Ecto neural progenitor cell (in vitro differentiated cells): ENCODE results near the gene DAAM2.

Experiments used
- DNase-seq: peaks from one replicate; pipeline ENCODE4 v3.0.0-alpha.2; 2018; ENCODE audit warnings: low spot score

Gene DAAM2

DNA sequence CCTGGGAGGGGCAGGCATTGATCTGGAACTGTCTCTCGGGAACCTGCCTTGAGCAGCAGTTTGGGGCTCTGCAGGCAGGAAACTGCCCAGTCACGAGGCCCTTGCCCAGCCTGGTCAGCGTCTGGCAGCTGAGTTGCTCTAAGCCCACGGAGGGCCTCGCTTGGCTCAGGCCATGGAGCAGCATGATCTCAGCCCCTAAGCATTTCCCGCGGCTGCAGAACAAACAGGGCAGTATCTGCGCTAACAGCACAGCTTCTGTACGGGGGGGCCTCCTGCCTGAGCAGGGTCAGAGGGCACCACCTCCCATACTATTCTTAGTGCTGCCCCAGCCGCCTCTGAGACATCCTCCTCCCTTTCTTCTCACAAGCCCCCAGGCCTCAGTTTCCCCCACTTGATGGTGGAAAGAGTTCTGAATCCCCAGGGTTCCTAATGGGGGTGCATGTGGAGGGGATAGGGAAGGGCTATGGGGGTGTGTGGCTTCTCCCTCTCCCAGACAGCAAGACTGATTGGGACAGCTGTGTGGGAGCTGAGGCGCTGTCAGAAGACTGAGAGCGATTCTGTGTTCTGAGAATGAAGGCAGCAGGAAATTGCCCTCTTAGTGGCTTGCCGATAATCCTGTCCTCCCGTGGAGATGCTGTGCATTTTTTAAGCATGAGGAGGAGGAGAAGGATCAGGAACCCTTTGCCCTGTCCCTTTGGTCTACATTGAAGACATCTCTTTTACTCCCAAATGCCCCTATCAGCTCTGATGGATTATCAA is 95.7 kb downstream of the DAAM2 start:
- DNase-seq, result peak; percentile 63

DNA sequence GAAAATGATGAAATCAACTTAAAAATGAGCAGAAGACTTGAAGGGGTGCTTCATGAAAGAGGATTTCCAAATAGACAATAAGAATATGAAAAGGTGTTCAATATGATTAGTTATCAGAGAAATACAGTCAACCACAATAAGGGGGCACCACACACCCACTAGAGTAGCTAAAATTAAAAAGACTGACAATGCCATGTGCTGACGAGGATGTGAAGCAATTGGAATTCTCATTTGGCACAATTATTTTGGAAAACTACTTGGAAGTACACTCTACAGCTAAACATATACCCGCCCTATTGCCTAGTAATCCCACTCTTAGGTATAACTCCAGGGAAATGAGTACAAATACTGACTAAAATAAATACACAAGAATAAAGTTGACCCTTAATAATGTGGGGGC is 97.1 kb downstream of the DAAM2 start:
- DNase-seq, result no peak

DNA sequence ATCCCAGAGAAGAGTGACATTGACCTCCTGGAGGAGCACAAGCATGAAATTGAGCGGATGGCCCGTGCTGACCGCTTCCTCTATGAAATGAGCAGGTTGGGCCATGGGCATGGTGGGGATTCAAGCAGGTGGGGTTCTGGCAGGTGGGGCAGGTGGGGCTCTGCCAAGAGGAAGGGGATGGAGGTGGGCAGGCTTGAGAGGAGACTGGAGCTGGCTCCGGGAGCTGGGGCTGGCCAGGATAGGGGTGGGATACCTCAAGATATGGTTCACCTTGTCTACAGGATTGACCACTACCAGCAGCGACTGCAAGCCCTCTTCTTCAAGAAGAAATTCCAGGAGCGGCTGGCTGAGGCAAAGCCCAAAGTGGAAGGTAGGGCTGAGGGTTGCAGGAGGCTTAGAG is 99.2 kb downstream of the DAAM2 start:
- DNase-seq, result no peak

DNA sequence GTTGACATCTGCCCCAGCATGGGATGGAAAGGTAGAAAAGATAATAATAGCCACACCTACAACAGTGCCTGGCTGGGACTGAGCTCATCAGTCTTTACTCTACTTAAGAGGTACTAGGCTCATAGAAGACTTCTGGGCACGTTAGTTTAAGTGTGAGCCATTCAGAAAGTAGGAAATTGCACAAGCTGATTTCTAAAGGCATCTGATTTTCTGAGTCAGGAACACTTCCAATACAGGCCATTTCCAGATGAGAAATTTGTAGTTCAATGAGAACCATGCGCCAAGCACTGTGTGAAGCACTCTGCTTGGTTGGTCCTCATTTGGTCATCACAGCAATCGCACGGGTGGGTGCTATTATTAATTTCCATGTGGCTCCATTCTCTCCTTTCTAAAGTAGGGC is 99.8 kb downstream of the DAAM2 start:
- no peak for DNase-seq

DNA sequence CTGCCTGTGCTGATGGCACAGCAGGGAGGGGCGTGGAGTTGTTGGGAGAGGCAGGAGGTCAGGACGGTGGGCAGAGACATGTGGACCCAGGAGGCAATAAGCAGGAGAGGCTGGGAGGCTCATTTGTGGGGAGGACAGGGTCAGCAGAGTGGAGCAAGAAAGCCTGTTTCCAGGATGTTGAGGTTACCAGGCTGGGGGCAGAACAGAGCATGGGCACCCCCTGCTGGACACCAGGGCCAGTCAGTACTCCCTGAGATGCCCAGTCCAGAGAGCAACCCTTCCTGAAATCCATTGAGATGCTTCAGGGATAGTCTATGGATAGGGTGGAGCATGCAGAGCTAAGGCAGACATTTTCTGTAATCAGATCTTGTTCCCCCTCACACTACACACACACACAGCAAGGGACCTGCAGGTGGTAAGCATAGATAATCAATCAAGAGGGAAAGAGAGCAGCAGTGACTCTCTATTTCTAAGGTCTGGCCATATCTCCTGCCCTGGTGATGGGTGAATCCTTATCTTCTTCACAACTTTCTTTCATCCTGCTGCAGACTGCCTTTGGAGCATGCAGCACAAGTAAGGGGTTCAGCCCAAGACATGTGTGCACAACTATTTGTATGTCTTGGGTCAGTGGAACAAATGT is 100.4 kb downstream of the DAAM2 start:
- DNase-seq, result peak; percentile 82

DNA sequence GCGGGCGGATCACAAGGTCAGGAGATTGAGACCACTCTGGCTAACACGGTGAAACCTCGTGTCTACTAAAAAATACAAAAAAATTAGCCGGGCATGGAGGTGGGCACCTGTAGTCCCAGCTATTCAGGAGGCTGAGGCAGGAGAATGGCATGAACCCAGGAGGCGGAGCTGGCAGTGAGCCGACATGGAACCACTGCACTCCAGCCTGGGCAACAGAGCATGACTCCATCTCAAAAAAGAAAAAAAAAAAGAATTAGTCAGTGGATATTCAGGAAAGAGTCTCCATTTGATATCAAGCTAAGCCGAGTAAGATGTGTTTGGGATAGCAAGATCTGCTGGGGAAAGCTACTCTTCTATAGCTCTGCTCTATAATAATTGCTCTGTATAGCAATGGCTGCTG is 101.1 kb downstream of the DAAM2 start:
- DNase-seq, result no peak

DNA sequence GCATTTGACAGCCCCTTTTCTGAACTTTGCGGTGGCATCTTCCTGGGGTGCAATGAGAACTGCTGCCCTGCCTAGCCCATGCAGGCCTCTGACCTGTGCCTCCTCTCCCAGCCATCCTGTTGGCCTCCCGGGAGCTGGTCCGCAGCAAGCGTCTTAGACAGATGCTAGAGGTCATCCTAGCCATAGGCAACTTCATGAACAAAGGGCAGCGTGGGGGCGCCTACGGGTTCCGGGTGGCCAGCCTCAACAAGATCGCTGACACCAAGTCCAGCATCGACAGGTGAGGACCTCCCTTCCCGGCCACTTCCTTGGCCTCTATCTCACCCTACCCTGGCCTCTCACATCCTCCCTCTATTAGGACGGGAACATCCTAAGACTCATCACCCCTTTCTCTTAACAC is 104.5 kb downstream of the DAAM2 start:
- no peak for DNase-seq

DNA sequence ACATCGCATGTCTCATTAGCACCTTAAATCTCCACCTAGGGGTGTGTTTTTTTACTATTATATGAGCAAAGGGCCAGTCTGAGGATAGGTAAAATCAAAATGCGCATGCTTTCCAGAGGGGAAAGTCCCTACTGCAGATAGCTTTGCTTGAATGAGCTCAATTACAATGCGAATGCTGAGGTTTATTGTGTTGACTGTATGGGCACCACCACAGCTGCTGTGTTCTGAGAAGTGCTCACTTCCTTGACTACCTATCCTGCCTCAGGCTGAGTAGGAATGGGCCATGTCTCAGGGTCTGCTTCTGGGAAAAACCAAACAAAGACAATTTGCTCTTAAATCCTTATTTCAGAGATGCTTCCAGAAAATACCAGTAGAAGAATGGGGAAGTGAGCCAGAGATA is 105.5 kb downstream of the DAAM2 start:
- DNase-seq, result no peak

DNA sequence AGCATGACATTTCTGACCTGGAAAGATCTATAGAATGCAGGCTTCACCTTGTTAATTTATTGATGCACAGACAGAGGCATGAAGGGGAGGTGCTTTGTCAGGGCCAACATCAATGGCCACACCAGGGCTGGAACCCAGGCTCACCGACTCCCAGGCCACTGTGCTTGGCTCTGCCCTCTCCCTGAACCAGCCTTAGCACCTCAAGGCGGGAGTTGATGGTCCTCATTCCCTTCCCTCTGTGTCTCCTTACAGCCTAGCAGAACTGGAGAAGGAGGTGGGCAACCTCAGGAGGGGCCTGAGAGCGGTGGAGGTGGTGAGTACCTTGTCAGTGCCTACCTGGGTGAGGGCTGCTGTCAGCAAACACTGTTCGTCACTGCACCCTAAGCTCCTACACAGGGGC is 106.4 kb downstream of the DAAM2 start:
- DNase-seq, result no peak

DNA sequence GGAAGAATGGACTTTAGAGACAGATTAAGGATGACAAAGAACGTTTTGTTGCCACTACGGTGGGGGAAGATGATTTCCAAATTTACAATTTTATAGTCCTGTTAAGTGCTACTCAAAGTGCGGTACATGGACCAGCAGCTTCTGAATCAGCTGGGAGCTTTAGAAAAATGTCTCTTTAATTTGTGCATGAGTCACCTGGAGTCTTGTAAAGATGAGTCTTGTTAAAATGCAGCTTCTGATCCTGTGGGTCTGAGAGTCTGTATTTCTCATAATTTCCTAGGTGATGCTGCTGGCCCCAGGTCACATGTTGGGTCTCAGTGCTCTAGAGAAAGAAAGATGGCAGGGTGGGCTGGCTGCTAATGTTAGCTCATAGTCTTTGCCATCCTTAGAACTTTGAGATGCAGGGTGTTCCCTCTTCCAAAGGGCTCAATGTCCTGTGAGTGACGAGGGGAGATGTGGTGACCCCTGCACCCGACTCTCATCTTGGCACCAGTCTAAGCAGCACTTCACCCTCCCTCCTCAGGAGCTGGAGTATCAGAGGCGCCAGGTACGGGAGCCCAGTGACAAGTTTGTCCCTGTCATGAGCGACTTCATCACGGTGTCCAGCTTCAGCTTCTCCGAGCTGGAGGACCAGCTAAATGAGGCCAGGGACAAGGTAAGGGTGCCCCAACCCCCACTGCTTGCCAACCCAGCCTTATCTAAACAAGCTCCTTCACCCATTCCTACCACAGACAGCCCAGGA is 107.5 kb downstream of the DAAM2 start:
- no peak for DNase-seq

DNA sequence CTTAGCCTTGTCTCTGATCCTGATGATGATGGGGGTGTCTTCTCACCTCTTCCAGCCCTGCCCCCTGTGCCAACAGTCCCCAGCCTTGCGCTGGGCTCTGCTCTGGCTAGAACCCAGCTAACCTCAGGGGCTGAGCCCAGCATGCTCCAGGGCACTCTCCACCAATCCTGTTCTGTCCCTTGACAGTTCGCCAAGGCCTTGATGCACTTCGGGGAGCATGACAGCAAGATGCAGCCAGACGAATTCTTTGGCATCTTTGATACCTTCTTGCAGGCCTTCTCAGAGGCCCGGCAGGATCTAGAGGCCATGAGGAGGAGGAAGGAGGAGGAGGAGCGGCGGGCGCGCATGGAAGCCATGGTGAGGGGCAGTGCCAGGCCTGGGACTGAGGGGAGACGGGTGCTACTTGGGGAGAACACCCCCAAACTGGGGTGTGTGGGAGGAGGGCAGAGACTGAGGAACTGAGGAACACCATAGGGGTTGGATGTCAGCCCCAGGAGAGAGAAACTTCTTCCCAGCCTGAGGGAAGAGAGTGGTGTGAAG is 109.0 kb downstream of the DAAM2 start:
- no peak for DNase-seq

DNA sequence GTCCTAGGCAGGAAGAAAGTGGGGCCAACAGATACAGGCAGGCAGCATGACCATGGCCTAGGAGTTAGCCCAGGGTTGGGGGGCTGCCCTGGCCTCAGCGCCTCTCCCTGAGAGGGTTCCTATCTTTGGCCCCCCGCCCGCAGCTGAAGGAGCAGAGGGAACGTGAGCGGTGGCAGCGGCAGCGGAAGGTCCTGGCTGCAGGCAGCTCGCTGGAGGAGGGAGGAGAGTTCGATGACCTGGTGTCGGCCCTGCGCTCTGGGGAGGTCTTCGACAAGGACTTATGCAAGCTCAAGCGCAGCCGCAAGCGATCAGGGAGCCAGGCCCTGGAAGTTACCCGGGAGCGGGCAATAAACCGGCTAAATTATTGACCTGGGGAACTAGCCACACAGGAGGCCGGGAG is 109.5 kb downstream of the DAAM2 start:
- DNase-seq, result no peak

DNA sequence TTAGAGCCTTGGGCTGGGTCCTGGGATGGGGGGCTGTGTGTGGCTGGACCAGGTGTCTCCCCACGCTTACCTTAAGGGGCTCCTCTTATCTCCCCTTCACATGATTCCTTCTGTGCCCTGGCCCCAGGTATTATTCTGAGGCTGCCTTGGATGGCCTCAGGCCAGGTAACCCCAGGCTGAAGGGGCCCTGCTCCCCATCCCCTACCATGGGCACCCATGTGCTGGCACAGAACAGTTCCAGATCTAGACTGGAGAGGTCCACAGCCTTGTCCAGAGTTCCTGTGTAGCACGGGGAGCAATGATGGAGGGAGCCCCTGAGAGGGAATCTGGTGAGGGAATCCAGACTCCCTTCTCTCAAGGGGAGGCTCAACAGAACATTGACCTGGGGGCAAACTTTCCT is 110.0 kb downstream of the DAAM2 start:
- DNase-seq, result no peak

DNA sequence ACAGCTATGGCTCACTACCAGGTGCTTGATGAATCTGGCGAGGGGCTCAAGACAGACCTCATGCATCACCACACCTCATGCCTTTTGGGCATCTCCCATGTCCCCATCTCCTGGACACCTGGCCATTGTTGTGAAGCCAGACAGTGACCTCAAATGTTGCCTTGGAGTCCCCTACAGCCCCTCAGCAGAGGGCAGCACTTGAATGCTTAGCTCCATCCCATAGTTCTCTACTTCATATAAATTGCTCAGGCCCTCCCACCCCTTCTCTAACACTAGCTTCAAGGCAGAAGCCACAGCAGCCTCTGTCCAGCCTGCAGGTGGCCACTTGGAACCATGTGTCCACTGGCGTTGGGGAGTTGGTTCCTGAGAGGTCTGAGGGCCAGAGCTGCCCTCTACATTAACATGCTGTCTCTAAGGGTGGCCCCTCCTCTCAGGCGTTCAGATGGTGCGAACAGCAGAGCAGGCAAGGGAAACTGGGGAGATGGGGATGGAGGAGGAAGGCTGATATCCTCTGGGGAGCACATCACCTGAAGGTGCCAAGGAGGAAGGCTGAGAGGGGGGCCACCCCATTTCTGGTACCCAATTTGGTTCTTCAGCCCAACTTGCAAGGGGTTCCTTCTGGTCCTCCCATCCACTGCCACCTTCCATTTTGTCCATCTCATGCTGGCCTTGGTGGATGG is 110.8 kb downstream of the DAAM2 start:
- no peak for DNase-seq

DNA sequence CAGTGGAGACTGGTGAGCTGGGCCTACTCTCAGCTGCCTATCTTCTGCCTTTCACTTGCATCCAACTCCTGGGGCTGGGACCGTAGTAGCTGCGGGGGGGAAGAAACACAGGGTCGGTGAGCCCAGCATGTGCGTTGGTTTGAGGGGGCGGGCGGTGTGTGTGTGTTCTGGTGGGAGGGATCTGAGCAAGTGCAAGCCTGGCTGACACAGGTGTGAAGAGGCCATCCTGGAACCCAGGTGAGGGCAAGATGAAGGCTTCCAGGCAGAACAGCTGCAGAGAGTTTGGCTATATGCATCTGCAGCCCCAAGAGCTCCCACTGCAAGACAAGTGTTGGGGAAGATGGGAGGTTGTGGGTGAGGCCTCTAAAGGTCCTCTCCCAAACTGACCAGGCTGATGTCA is 111.5 kb downstream of the DAAM2 start:
- no peak for DNase-seq

DNA sequence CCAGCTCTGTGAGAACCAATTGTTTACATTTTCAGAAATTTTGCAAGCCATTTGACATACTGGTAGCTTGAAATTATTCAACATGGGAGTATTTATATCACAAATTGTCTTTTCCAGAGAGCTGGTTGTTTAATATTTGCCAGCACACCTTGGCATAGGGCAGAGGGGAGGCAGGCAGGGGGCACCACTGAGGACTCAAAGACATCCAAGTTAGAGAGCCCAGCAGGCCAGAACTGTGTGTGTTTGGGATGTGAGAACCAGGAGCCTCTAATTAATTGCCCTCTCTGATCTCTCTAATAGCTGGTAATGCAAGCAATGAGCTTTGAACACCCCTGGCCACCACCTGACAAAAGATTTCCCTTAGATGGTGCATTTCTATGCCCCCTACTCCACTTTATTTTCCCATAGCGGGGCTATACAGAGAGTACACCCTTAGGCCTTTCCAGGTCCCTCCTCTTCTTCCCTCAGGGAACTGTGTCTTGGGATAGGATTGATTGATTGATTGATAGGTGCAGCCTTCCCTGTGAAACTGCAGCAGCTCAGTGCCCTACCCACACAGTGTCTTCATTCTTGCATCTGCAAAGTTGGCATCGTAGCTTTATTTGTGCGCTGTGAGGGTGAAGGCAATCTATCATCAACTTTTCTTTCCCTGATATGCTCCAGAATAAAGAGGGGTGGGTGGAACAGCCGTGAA is 112.9 kb downstream of the DAAM2 start:
- no peak for DNase-seq

DNA sequence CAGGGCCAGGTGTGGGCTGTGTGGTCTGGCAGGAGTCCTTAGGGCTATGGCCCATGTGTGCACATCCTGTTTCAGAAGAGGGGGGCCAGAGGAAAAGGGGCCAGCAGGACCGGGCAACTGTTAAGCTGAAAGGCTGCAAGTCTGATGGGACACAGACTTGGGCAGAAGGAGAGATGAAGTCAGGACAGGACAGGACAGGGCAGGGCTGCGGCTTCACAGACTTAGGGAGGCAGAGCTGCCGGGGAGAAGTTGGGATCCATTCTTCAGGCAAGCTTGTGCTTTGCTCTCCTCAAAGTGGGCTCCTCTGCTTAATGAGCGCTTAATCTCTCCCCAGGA is 113.4 kb downstream of the DAAM2 start:
- DNase-seq, result no peak

DNA sequence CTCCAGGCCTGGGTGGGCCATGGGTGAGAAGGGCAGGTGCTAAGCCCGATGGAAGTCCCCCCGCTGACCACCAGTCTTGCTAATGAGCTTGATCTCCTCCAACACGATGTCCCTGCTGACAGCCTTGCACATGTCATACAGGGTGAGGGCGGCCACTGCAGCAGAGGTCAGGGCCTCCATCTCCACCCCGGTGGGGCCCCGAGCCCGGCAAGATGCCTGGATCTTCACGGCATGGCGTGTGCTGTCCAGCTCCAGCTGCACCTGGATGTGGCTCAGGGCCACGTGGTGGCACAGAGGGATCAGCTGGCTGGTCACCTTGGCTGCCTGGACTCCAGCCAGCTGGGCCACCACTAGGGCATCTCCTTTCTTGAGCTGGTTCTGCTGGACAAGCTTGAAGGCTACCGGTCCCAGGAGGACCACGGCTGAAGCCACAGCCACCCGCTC is 114.2 kb downstream of the DAAM2 start:
- no peak for DNase-seq

DNA sequence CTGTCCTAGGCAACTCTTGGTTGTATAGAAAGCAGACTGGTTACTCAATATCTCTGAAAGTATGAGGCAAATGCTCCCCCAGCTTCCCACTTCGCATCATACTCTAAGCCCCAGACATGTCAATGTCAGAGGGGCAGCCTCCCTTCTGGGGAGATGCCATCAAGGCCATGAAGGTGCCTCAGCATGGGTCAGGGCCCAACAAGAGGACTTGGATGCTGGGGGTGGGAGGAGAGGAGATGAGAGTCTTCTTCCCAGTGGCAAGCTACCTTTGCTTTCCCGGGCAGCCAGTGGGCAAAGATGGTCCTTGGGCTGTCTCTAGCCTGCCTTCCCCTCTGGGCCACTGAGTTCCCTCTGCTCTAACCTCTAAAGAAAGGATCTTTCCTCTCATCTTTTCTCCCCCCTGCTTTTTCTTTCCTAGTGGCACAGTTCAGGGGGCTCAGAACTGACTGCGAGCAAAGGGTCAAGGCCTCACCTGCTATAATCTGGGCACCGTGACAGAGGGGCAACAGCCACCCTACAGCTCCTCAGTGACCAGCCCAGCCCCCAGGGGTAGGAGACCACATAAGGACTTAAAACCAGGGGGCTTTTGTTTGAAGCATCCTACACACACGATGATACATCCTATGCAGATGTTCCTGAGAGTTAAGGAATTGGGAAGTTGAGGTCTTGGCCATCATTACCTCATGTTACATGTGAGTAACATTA is 115.8 kb downstream of the DAAM2 start:
- DNase-seq, result no peak

DNA sequence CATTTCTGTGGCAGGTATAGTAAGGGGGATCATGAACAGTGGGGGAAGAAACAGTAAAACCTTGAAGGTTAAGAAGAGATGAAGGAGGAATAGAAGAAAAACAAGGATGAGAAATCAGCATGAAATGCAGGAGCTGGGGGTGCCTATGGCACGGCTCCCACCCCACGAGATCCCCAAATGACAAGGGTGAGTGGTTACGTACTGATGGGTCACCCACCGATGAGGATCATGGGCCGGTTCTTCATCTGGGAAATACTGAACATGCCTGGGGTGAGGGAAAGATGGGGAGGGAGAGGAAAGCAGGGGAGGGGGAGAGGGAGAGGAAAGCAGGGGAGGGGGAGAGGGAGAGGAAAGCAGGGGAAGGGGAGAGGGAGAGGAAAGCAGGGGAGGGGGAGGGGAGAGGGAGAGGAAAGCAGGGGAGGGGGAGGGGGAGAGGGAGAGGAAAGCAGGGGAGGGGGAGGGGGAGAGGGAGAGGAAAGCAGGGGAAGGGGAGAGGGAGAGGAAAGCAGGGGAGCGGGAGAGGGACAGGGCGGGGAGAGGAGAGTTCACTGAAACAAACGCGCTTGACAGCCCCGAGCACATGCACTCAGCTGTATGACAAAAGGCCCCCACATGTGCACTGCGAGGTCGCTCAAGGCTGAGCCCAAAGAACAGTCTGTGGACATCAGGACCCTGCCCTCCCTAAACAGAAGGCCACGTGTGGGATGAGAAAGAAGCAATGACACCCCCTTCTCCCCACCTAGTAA is 116.8 kb downstream of the DAAM2 start:
- DNase-seq, result no peak

DNA sequence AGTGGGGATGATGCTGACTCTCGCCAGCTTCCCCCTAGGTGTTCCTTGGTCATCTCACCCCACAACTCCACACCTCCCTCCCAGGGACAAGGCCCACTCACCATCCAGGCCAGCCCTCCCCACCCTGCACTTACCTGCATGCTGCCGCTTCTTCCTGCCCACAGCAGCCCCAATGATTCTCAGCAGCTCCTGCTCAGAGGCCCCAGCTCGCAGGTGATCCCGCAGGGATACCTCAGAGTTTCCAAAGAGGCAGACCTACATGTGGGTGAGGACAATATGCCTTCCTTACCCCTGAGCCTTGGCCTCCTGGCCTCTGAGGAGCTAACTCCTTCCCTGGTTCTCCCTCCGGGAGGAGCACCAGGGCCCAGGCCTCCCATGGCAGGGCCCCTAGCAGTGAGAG is 117.5 kb downstream of the DAAM2 start:
- DNase-seq, result no peak
